HG02852 (cell line): ENCODE measurements around the gene FGD4.

Source experiments
- ATAC-seq: cut with Tn5 transposase; IDR thresholded peaks from one replicate; pipeline ENCODE4 v1.9.1; 2021; ENCODE audit warnings: mild to moderate bottlenecking, moderate library complexity; ENCODE audit not compliant: unreplicated experiment

Gene FGD4

DNA sequence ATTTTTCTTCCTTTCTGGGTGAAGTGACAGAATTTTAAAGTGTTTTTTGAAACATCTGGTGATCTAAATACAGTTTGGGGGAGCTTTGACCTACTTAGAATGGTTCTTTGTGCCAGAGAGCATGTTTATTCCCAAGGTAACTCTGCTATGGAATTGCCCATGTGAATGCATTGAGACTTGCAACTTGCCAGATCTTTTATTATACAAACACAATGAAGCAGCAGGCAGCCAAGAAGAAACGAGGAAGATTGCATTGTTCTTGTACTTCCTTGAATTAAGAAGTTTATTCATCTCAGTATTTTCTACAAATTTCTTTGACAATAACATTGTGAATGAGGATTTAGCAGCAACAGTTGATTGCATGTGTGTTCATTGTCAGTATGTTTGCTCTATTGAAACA lies 55.5 kb downstream of the FGD4 start:
- ATAC-seq: no peak

DNA sequence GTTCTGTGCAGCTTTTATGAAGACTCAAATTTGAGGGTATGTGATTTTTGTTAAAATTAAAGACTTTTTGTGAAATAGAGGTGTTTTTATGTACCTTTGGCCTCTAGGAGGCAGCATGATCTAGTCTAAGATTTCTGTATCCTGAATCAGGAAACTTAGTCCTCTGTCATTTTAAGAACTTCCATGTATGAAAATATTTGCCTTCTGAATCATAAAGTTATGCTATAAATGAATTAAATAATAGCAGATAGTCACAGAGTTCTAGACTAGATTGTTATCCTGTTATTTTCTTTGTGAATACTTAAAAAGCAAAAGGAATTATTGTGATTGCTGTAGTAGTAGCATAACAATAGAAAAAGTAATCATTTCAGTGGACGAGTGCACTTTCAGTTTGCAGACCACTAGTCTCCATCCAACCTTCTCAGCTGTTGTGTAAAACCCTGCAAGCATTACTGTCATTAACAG lies 56.3 kb downstream of the FGD4 start:
- ATAC-seq: no peak

DNA sequence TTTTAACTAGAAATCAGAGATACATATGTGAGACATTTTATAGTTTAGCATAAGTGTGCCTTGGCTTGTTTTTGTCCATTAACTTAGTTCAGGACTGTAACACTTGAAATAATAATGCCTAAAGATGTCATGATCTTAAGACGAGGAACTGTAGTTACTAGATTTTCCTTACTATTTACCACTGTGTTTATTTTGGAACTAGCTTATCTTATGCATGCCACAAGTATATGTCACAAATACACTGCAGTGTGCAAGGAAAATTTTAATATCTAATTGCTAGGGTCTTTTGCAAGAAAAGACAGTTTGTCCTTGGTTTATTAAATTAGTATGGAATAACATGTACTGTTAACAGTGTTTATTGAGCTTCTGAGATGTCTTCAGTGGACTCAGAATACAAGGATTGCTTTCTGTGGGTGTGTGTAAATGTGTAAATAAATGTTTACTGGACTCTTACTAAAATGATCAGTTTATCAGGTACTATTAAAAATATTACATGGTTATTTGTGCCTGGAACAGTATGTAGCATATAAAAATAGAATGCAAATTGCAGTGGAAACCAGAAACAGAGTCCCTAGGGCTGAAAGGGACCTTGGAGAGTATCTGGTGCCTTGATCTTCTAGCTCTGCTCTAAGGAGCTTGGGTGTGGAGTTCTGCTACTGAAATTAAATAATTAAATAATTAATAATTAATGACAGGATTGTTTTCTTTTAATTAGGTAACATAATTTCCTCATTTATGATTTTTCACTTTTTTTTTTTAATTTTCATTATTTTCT lies 58.1 kb downstream of the FGD4 start:
- no peak for ATAC-seq

DNA sequence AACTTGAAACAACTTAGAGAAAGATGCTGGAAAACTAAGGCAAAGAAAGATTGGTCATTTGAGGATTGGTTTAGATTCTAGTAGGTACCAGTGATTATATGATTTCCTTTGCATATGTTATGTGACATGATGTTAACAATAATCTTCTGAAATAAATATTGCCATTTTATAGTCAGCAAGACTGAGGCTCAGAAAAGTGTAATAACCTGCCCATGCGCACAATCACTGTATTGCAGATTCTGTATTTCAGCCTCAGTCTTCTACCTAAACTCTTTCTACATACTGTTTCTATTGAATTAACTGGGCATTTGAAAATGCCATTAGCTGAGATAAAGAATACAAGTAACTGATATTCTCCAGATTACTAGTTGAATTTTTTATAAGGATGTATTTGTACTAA lies 61.3 kb downstream of the FGD4 start:
- no peak for ATAC-seq

DNA sequence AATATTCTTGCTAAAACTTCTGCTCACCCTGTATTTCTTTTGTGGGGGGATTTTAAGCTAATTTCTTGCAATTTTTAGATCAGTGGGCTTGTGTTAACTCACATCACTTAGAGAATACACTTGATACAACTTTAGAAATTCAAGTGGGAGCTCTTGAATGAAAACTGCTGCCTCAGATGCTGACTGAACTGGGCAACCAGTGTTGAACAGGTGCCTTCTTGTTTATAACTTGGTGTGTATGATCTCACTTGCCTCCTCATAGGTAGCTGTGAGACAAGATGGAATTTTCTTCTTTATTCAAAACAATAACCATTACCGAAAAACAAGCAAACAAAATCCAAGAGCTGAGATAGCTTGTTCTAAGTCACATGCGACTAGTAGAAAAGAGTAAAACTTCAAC lies 63.5 kb downstream of the FGD4 start:
- ATAC-seq: no peak

DNA sequence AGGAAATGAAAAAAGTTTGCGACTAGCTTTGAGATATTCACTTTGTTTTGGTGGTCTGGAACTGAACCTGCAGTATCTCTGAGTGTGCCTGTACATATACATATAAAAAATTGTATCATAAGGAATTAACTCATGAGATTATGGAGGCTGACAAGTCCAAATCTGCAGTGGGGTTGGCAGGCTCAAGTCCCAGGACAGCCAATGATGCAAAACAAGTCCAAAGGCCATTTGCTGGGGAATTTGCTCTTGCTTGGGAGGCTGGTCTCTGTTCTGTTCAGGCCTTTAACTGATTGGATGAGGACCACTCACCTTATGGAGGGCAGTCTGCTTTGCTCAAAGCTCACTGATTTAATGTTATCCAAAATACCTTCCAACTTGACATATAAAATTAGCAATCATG lies 66.8 kb downstream of the FGD4 start:
- ATAC-seq: no peak

DNA sequence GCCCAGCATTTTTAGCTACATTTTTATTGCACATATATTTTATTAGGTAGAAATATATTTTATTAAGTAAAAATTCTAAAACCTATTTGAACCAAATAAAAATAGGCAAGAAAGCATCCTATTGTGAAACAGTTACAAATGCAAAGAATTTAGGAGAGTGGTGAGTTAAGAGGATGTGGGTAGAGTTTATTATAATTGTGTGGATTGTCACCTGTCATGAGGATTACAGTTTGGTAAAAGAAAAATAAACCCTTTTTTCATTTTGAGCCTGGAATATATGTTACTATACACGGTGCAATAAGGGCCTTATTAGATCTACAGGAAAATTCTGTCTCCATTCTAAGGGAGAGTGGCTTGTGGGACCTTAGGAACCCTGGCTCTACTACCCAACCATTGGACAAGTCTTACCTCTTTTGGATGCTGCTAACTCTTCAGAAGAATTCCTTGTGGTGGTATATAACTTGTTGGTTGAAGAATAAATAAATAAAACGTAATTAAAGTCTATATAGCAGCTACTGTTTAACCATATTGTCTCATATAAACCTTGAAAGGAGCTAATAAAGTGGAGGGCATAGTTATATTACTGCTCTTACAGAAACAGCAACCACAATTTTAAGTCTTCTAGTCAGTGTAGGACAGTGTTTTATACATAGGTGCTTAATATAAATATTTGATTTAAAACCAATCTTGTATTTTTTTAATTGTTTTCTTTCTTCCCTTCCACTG lies 67.8 kb downstream of the FGD4 start:
- ATAC-seq: no peak

DNA sequence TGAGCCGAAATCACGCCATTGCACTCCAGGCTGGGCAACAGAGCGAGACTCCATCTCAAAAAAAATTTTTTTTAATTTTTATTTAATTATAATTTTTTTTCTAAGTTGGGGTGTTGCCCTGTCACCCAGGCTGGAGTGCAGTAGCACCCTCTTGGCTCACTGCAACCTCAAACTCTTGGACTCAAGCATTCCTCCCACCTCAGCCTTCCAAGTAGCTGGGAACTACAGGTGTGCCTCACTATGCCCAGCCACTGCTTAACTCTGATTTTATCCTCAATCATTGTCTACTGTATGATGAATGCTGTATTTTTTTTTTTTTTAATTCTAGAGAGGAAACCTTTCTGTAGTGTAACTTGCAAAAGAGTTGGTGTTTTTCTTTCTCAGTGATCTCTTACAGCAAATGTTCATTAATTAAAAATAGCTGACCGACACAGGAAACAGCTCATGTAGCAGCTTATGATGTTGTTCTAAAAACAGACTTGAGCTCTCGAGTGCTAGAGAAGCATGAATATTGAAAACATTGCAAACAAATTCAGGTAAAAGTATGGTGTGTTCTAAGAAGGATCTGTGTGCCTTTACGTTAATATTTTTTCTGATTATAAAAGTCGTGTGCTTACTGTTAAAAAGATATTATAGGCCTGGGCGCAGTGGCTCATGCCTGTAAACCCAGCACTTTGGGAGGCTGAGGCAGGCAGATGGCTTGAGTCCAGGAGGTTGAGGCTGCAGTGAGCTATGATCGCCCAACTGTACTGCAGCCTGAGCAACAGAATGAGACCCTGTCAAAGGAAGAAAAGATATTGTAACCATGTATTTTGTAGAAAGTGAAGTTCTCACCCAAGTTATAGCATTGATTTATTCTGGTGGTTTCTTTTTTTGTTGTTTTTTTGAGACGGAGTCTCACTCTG lies 68.9 kb downstream of the FGD4 start:
- peak; percentile 52 for ATAC-seq

DNA sequence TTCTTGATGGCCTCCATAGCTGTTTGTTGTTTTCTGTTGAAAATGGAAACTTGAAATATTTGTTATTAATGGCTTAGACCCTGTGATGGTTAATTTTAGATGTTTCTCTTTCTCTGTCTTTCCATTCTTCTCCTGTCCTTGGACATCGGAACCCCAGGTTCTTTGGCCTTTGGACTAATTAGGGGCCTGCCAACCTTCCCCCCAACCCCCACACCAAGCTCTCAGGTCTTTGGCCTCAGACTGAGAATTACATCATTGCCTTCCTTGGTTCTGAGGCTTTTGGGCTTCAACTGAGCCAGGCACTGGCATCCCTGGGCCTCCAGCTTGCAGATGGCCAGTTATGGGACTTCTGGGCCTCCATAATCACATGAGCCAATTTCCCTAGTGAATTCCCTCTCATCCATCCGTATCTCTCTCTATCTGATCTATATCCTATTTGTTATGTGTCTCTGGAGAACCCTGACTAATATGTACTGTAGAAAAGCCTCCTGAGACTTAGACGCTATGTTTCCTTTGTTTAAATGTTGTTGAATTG lies 71.6 kb downstream of the FGD4 start:
- no peak for ATAC-seq

DNA sequence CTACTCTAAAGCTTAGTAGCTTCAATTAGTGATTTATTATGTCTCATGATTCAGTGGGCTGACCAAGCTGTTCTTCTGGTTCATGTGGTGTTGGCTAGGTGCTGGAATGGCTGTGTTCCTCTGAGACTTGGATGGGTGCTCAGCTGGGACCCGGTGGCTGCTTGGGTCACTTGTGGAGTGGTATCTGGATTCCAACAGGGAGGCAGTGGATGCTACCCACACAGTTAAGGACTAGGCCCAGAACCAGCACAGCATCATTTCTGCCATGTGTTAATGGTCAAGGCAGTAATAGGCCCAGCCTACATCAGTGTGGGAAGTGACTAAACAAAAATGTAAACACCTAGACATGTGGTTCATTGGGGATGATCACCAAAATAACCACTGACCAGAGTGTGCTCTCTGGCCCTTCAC lies 72.2 kb downstream of the FGD4 start:
- no peak for ATAC-seq

DNA sequence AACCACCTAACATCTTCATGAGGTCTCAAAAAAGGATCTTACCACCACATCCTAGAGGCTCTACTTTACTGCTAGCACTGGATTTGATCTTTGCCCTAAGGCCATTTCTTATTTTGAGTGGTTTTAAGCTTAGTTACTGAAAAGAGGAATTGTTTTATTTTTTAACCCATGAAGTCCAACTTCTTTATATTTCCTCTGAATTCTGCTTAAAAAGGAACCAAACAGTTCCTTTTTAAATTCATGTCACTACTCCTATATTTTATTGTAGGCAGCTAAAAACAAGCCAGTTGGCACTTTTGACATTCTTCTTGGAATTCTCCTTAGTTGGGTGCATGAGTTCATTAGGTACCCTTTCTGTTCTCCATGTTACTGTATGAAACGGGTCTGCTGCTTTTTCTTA lies 76.4 kb downstream of the FGD4 start:
- no peak for ATAC-seq

DNA sequence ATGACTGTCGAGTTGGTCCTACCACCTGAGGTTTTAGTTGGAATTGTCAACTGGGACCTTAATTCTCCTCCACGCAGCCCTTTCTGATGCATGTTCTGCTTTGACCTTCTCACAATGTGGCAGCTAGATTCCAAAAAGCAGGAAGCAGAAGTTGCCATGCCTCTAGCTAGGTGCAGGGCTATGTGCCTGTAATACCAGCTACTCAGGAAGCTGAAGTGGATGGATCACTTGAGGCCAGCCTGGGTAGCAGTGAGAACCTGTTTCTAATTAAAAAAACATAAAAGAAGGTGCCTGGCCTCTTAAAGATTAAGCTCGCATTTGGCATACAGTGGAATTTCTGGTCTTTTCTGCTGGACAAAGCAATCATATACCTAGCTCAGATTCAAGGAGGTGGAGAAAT lies 77.1 kb downstream of the FGD4 start:
- ATAC-seq: no peak

DNA sequence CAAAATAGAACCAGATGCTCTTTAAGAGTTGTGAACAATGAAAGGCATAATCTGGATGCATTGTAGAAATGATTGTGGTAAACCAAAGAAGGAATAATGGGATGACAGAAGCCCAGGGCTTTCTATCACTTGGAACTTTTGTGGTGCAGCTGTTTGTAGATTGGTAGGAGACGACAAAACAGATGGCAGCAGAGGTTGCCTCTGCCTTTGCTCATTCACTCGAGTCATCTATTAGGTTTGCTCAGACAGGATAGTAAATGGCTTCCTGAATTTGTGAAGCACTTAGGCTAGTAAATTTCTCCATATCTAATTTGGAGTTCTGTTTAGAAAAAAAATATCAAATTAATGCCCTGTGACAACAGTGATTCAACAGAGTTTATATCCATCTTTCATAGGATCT lies 78.4 kb downstream of the FGD4 start:
- no peak for ATAC-seq

DNA sequence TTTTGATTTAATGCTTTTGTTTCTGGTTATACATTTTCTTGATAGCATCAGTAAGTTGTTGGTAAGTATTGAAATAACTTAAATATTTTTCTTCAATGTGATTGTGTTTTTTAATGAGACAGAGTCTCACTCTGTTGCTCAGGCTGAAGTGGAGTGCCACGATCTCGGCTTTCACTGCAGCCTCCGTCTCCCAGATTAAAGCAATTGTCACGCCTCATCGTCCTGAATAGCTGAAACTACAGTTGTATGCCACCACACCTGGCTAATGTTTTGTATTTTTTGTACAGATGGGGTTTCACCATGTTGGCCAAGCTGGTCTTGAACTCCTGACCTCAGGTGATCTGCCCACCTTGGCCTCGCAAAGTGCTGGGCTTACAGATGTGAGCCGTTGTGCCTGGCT lies 78.8 kb downstream of the FGD4 start:
- no peak for ATAC-seq

DNA sequence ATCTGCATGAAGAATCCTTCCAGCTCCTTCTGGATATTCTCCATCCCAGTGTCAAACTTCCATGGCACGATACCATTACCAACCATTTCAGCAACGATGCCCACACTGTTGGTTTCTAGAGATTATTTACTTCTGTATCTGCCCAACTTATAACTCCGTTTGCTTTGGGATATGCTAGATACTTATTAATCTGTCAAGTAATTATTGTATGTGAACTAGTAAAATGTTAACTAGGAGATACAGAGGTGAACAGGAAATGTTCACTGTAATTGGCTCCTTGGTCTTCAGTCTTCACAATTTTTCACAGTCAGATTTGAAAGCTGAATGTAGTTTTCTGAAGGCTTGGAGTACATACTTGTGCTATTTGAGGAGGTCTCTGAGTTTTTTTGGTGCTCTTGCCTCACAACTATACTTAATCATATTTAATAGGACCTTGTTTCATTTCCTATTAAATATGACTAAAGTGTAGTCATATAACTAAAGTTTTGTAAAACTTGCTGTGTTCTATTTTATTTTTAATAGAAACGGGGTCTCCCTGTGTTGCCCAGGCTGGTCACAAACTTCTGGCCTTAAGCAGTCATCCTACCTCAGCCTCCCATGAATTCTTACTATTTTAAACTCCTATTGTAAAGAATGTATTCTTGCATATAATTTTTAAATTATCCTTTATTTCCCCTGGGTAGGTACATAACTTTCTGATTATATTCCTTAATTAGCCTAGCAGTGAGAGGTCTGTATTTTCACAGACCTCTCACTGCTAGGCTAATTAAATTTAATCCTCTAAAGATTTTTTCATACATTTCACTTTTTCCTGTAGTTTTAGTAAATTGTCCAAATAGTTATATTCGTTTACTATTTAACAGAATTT lies 79.7 kb downstream of the FGD4 start:
- ATAC-seq: no peak

DNA sequence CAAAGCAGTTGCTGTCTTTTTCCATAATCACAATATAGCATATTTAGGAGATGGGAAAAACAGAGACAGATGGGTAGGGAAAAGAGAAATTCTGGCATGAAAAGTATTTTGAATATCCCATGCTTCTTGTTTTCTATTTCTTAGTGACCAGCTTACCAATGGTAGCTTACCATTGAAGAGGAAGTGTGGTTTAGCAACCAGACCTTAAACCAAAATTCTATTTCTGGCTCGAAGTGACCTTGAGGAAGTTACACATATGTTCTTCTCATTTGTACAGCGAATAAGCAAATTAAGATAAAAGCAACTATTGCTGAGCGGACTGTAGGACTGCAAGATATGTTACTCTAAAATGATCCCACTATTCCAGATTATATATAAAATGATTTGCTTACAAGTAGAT lies 82.9 kb downstream of the FGD4 start:
- ATAC-seq: peak; percentile 74

DNA sequence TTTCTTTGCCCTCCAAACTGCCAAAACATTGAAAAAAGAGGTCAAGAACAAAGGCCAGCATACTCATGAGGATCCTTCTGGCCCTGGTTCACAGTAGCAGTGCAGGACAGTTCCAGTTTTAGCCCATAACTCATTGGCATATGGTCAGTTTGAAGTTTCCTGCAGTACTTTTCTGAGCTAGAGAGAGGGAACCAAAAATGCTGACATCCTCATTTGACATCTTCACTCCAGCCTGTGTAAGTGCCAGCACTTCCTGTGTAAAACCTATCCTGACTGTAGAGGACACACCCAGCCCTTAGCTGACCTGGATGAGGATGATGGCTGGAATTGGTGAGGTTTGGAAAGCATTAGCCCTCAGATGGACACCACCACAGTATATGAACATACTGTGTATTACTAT lies 84.1 kb downstream of the FGD4 start:
- no peak for ATAC-seq

DNA sequence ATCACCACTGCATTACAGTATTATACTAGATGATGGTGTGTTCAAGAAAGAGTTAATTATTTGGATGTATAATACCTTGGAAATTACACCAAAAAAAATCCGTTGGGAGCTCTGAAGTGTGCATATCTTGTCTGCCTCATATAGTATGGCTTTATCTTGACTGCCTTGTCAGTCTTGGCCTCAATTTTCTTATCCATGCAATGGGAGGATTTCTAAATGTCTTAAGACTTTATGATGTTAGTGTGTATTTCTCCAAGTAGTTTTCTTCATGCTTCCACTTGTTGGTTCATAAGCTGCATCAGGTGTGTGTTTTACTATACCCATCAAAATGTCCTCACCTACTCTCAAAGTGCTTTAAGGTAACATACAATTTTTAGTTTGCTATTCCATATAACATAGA lies 84.6 kb downstream of the FGD4 start:
- ATAC-seq: no peak

DNA sequence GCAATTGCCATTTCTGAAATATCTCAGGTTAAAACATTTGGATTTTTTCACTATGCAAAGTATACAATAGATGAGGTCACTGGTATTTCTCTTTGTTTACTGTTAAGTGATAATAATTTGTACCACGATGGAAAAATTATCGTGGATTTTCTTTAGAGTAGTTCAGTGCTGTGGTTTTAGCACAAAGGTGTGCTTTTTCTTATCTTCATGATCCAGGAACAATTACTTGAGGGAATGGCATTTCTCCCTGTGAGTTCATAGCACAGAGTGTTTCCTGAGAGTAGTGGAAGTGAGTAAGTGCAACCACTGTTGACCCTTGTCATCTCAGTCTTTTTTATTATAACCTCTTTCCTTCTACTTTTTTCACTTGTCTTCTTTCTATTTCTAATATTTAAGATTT lies 86.8 kb downstream of the FGD4 start:
- no peak for ATAC-seq

DNA sequence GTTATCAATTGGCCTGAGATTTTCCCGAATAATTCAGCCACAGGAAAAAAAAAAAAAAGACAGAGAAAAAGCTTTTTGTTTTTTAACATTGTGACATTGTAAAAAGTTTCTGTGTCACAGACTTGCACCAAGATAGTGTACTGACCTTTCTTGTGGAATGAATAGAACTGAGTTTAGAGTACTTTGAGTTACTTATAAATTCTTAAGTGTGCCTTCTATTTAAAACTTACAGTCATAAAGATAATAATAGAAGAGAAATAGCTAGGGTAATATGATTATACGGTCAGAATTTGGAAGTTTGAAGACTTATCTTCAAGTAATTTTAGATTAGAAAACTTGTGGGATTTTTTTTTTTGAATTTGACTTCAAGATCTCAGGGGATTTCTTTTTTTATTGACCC lies 88.8 kb downstream of the FGD4 start:
- no peak for ATAC-seq
